ENCODE data around the gene SLC16A2.
"Not testable (repeated sequence)": the region's sequence is repeated elsewhere in the genome, so short reads cannot be mapped to it uniquely, and the experiment has no call there.

Gene SLC16A2

DNA sequence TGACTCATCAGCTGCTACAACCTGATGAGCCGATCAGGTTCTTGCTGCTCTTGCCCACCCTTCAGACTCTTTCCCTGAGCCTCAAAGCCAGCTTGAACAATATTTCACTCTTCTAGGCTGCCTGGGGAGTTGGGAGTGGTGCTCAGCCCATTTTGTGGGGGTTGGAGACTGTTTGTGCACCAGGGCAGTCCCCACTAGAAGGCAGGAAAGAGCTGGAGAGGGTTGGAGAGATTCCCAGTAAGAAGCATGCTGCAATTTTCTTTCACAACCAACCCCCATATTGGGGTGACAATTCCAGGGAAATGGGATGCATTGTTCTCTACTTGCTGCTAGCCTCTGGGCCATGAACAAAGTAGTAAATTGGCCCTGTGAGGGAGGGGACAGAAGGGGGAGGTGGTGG is 44.1 kb downstream of the SLC16A2 start:
- Histone ChIP-seq H4K20me1 (ENCODE audit: insufficient read depth, low read length) (no peaks in the 10 kb centered on the region), H3K27me3 (ENCODE audit: insufficient read depth, low read length, poor library complexity) (no peaks in the 10 kb centered on the region), H3K9ac (ENCODE audit: low read depth, low read length) (no peak overlapping the region), H3K36me3 (ENCODE audit: insufficient read depth, low read length) (no peaks in the 10 kb centered on the region), H3K9me3 (ENCODE audit: insufficient read depth, low read length, severe bottlenecking) (no peaks in the 10 kb centered on the region), H3K79me2 (ENCODE audit: insufficient read depth, low read length) (no peaks in the 10 kb centered on the region), H3K4me1 (ENCODE audit: insufficient read depth, low read length) (no peaks in the 10 kb centered on the region), H2AFZ (ENCODE audit: low read depth, low read length) (no peak overlapping the region), H3K4me2 (ENCODE audit: insufficient read depth, low read length) (no peak overlapping the region), H3K27ac (ENCODE audit: low read length) (no peak overlapping the region), H3K4me3 (ENCODE audit: low read depth in 1 of 2, low read length in 2 of 2) (no peak overlapping the region)
- no peak for ATAC-seq (ENCODE audit: insufficient read depth, low read depth)
- TF ChIP-seq EZH2 (IDR thresholded peaks at IDR 0.05; ENCODE audit: borderline replicate concordance, low read depth, low read length, severe bottlenecking) = no peak
- no peak for DNase-seq

DNA sequence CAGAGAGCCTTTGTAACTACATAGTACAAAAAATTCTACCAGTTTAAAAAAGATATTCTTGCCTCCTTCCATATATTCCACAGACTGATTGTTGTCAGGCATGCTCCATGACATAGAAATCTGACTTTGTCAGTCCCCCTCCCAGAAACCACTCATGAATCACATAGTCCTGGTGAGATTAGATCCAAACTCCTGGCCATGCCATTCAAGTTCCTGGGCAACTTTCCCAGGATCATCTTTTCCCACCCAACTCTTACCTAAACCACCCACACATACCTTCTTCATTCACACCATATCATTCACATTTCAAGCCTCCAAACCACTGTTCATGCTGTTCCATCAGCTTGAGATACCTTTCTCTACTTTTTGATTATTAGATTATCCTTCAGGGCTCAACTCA is 46.4 kb downstream of the SLC16A2 start:
- no peaks in the 10 kb centered on the region for H3K4me1 ChIP-seq (ENCODE audit: insufficient read depth, low read length)
- TF ChIP-seq CTCF (IDR thresholded peaks at IDR 0.05; ENCODE audit: borderline replicate concordance, extremely low read depth, low read length, poor library complexity, severe bottlenecking) = no peak
- TF ChIP-seq EZH2 (IDR thresholded peaks at IDR 0.05; ENCODE audit: borderline replicate concordance, low read depth, low read length, severe bottlenecking) = no peak
- no peak for DNase-seq

GRCh38 chrX:74473116-74473515 is 51.8 kb downstream of the SLC16A2 start:
- not testable (repeated sequence) for ATAC-seq (ENCODE audit: insufficient read depth, low read depth); H3K27me3 ChIP-seq (ENCODE audit: insufficient read depth, low read length, poor library complexity); H3K27ac ChIP-seq (ENCODE audit: low read length); H3K4me3 ChIP-seq (ENCODE audit: low read depth in 1 of 2, low read length in 2 of 2); H4K20me1 ChIP-seq (ENCODE audit: insufficient read depth, low read length); H3K9ac ChIP-seq (ENCODE audit: low read depth, low read length); H3K36me3 ChIP-seq (ENCODE audit: insufficient read depth, low read length); DNase-seq; H2AFZ ChIP-seq (ENCODE audit: low read depth, low read length); H3K4me1 ChIP-seq (ENCODE audit: insufficient read depth, low read length); H3K79me2 ChIP-seq (ENCODE audit: insufficient read depth, low read length); H3K9me3 ChIP-seq (ENCODE audit: insufficient read depth, low read length, severe bottlenecking); H3K4me2 ChIP-seq (ENCODE audit: insufficient read depth, low read length)

More for the DNA sequence above, 46.4 kb downstream of the SLC16A2 start:
- no peak for ATAC-seq (ENCODE audit: insufficient read depth, low read depth)
- H2AFZ ChIP-seq (ENCODE audit: low read depth, low read length) = no peak overlapping the region
- H3K4me2 ChIP-seq (ENCODE audit: insufficient read depth, low read length) = no peak overlapping the region
- H3K36me3 ChIP-seq (ENCODE audit: insufficient read depth, low read length) = no peaks in the 10 kb centered on the region
- no peak overlapping the region for H3K27ac ChIP-seq (ENCODE audit: low read length)
- no peaks in the 10 kb centered on the region for H4K20me1 ChIP-seq (ENCODE audit: insufficient read depth, low read length)
- no peaks in the 10 kb centered on the region for H3K79me2 ChIP-seq (ENCODE audit: insufficient read depth, low read length)
- no peaks in the 10 kb centered on the region for H3K9me3 ChIP-seq (ENCODE audit: insufficient read depth, low read length, severe bottlenecking)
- no peaks in the 10 kb centered on the region for H3K27me3 ChIP-seq (ENCODE audit: insufficient read depth, low read length, poor library complexity)
- H3K4me3 ChIP-seq (ENCODE audit: low read depth in 1 of 2, low read length in 2 of 2) = no peak overlapping the region
- no peak overlapping the region for H3K9ac ChIP-seq (ENCODE audit: low read depth, low read length)

DNA sequence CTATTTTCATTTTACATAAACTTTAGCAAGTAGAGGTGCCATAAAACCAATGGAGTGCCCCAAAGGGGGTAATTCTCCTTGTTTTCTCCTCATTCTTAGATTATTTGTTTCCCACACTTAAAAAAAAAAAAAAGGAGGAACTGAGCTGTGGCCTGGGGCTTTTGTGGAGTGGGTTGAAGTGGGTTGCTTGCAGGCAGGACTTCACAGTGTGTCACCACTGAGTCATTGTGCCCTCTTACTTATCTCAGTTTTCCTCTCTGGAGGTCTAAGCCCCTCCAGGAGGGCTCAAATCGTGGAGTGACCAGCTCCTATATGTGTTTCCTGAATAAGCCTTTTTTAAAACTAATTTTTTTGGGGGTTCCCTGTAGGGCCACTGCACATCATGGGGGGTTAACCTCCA is 69.0 kb downstream of the SLC16A2 start:
- Histone ChIP-seq H3K4me2 (ENCODE audit: insufficient read depth, low read length) (no peak overlapping the region), H3K4me1 (ENCODE audit: insufficient read depth, low read length) (no peaks in the 10 kb centered on the region), H2AFZ (ENCODE audit: low read depth, low read length) (no peak overlapping the region), H3K9me3 (ENCODE audit: insufficient read depth, low read length, severe bottlenecking) (no peaks in the 10 kb centered on the region), H3K27me3 (ENCODE audit: insufficient read depth, low read length, poor library complexity) (no peaks in the 10 kb centered on the region), H3K79me2 (ENCODE audit: insufficient read depth, low read length) (no peaks in the 10 kb centered on the region), H3K4me3 (ENCODE audit: low read depth in 1 of 2, low read length in 2 of 2) (no peak overlapping the region), H3K27ac (ENCODE audit: low read length) (no peak overlapping the region), H3K36me3 (ENCODE audit: insufficient read depth, low read length) (no peaks in the 10 kb centered on the region), H4K20me1 (ENCODE audit: insufficient read depth, low read length) (no peaks in the 10 kb centered on the region), H3K9ac (ENCODE audit: low read depth, low read length) (no peak overlapping the region)
- DNase-seq (no peak), ATAC-seq (ENCODE audit: insufficient read depth, low read depth) (no peak)
- no peak for TF ChIP-seq CTCF (IDR thresholded peaks at IDR 0.05; ENCODE audit: borderline replicate concordance, extremely low read depth, low read length, poor library complexity, severe bottlenecking)
- TF ChIP-seq EZH2 (IDR thresholded peaks at IDR 0.05; ENCODE audit: borderline replicate concordance, low read depth, low read length, severe bottlenecking) = no peak

Measured in DND-41 (cell line).